GM18909 (cell line): ENCODE results near the gene USP5.

Experiments used
- ATAC-seq: cut with Tn5 transposase; IDR thresholded peaks from one replicate; pipeline ENCODE4 v1.9.1; 2021; ENCODE audit warnings: mild to moderate bottlenecking; ENCODE audit not compliant: unreplicated experiment, poor library complexity

The USP5 gene, protein sequence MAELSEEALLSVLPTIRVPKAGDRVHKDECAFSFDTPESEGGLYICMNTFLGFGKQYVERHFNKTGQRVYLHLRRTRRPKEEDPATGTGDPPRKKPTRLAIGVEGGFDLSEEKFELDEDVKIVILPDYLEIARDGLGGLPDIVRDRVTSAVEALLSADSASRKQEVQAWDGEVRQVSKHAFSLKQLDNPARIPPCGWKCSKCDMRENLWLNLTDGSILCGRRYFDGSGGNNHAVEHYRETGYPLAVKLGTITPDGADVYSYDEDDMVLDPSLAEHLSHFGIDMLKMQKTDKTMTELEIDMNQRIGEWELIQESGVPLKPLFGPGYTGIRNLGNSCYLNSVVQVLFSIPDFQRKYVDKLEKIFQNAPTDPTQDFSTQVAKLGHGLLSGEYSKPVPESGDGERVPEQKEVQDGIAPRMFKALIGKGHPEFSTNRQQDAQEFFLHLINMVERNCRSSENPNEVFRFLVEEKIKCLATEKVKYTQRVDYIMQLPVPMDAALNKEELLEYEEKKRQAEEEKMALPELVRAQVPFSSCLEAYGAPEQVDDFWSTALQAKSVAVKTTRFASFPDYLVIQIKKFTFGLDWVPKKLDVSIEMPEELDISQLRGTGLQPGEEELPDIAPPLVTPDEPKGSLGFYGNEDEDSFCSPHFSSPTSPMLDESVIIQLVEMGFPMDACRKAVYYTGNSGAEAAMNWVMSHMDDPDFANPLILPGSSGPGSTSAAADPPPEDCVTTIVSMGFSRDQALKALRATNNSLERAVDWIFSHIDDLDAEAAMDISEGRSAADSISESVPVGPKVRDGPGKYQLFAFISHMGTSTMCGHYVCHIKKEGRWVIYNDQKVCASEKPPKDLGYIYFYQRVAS

GRCh38 chr12:6851921-6852650 lies at the start of gene USP5:
USP5 (plus strand) TSS chr12:6852150; CDS start chr12:6852180, 30 bp downstream.
- peak; percentile 79 for ATAC-seq

DNA sequence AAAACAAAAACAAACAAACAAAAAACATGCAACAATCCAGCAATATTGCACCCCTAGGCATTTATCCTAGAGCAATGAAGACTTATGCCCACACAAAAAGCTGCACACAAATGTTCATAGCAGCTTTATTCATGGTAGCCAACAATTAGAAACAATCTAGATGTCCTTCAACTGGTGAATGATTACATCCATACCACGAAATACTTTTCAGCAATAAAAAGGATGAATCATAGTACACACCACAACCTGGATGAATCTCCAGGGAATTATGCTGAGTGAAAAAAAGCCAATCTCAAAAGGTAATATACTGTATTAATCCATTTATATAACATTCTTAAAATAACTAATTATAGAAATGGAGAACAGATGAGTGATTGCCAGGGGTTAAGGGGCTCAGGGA lies 44.8 kb upstream of the USP5 start:
- no peak for ATAC-seq

GRCh38 chr12:6809056-6809455 lies 42.9 kb upstream of the USP5 start:
- ATAC-seq, result no peak

DNA sequence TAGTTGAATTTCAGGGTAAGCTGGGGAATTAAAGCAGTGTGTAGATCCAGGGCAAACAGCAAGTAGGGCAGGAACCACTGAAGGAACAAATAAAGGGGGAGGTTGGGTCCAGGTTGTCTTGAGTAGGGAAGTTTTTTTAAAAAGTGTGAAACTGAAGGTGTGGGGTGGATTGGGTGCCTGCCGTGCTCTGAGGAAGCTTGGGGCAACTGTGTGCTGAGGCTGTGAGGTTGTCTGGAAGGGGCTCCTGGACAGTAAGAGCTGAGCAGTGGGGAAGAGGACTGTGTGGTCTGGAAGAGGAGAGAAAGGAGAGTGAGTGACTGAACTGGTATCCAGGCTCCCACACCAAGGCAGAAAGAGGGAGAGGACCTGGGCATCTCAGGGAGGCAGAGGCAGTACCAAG lies 41.2 kb upstream of the USP5 start:
- no peak for ATAC-seq

GRCh38 chr12:6813363-6813762 lies 38.6 kb upstream of the USP5 start:
- ATAC-seq, result no peak

DNA sequence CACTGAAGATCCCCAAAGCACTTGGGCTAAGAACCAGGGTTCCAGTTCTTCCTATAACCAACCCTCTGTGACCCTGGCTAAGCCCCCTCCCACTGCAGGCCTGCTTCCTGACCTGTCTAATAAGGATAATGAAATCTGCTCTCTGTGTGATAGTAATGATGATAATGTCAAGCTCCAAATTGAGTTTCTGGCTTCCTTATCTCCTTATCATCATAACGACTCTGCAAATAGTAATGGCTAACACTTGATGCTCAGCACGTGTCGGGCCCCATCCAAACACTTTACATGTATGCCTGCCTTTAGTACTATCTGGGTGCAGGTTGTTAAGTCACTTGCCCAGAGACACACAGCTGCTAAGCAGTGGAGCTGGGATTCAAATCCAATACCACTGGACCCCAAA lies 35.4 kb upstream of the USP5 start:
- ATAC-seq, result no peak

GRCh38 chr12:6817098-6817497 lies 34.9 kb upstream of the USP5 start:
- no peak for ATAC-seq

- no peak for ATAC-seq
These were observed 34.2 kb upstream of the USP5 start for GRCh38 chr12:6817662-6818157.

DNA sequence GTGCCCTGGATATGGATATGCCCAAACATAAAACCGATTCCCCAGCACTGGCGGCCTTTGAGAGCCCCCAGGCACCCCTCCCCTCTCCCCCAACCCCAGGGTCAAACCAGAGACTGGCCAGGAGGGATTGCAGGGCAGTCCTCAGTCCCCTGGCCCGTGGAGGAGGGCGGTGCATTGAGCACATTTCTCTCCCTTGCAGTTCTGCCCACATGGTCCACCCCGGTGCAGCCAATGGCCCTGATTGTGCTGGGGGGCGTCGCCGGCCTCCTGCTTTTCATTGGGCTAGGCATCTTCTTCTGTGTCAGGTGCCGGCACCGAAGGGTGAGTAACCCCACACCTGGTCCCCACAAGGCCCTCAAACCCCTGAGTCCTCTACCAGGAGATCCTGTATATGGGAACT lies 33.7 kb upstream of the USP5 start:
- ATAC-seq, result no peak

DNA sequence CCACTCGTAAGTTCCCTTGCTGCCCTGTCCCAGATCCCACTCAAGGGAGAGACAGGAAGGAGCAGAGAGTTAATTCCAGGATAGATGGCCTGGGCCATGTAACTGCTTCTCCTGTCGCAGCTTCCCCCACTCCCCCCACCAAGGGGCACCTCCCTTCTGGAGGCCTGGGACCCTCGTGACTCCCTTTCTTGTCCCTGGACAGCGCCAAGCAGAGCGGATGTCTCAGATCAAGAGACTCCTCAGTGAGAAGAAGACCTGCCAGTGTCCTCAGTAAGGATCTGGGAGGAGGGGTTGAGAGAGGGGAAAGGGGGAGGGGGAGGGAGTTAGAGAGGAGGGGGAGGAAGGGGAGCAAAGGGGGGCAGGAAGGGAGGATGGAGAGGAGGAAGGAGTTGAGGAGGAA lies 33.3 kb upstream of the USP5 start:
- no peak for ATAC-seq

DNA sequence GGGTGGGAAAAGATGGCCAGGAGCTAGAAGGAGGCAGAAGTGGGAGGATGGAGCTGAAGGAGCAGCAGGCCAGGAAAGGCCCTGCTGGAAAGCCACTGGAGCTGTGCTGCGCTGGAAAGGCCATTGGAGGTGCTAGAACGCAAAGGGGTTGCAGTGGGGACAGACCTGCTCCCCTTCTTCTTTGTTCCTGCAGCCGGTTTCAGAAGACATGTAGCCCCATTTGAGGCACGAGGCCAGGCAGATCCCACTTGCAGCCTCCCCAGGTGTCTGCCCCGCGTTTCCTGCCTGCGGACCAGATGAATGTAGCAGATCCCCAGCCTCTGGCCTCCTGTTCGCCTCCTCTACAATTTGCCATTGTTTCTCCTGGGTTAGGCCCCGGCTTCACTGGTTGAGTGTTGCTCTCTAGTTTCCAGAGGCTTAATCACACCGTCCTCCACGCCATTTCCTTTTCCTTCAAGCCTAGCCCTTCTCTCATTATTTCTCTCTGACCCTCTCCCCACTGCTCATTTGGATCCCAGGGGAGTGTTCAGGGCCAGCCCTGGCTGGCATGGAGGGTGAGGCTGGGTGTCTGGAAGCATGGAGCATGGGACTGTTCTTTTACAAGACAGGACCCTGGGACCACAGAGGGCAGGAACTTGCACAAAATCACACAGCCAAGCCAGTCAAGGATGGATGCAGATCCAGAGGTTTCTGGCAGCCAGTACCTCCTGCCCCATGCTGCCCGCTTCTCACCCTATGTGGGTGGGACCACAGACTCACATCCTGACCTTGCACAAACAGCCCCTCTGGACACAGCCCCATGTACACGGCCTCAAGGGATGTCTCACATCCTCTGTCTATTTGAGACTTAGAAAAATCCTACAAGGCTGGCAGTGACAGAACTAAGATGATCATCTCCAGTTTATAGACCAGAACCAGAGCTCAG lies 32.6 kb upstream of the USP5 start:
- ATAC-seq, result no peak

DNA sequence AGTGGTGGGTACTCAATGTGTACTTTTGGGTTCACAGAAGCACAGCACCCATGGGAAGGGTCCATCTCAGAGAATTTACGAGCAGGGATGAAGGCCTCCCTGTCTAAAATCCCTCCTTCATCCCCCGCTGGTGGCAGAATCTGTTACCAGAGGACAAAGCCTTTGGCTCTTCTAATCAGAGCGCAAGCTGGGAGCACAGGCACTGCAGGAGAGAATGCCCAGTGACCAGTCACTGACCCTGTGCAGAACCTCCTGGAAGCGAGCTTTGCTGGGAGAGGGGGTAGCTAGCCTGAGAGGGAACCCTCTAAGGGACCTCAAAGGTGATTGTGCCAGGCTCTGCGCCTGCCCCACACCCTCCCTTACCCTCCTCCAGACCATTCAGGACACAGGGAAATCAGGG lies 31.8 kb upstream of the USP5 start:
- ATAC-seq, result no peak

DNA sequence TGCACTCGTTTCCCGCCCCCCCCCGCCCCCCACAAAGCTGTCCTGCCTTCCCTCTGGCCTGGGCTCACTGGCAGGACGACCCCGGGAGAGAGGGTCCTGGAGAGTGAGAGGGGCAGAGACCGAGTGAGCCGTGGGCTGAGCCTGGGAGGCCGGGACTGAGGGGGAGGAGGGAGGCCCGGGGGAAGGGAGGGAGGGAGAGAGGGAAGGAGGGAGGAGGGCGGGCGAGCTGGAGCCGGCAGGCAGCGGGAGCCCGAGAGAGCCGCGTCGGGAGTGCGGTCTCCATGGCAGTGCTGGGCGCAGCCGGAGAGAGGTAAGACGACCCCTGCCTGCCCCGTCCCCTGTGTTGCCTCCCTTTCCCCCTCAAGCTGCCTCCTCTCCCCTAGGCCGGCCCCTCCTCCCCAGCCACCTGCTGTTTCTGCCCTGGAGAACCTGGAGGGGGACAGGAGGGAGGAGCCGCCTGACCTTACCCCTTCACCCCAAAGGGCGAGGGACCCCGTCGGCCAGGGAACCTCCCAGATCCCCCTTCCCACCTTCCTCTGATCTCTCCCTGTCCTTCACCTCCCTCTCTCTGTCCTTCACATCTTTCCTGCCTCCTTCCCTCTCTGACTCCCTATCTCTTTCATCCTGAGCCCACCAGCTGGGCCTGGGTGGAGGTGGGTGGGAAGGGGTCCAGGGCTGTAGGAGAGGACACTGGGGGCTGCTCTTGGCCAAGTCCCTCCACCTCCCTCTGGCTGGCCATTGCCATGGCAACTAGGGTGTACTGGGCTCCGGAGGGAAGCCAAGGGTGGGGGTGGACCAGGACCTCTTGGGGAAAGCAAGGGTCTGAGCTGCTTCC lies 30.1 kb upstream of the USP5 start, which contains the start of gene GPR162:
Gene GPR162, plus strand, starts transcription at position 231 of the 835 bp plus-strand sequence. CDS start 2,078 bp downstream, outside the sequence.
- no peak for ATAC-seq

DNA sequence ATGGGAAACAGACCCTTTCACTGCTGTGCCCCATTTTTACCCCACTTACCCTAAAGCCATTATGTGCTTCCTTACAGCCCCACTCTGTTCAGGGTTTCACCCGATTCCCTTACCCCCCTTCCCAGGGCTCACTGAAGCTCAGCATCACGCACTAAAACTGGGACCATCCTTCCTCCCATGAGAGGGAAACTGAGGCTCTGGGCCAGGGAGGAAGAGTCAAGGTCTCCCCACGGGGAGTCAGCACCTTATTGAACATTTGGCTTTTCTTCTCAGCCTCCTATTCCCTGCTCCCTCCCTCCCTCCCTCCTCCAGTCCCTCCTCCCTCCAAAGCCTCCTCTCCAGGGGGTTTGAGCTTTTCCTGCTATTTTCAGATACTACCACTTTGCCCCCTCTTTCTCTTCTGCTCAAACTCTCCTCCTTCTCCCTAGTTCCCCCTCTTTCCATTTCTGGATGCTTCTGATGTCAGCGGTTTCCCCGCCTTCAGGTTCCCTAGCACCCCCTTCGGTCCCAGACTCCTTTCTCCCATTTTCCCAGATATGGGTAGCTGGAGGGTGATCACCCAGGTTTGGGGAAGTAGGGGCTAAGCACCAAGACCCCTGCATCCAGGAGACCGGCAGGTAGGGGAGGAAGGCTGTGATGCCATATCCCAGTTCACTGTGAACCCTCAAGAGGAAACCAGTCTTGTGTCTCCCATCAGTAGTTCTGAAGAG lies 29.4 kb upstream of the USP5 start:
- ATAC-seq, result no peak

DNA sequence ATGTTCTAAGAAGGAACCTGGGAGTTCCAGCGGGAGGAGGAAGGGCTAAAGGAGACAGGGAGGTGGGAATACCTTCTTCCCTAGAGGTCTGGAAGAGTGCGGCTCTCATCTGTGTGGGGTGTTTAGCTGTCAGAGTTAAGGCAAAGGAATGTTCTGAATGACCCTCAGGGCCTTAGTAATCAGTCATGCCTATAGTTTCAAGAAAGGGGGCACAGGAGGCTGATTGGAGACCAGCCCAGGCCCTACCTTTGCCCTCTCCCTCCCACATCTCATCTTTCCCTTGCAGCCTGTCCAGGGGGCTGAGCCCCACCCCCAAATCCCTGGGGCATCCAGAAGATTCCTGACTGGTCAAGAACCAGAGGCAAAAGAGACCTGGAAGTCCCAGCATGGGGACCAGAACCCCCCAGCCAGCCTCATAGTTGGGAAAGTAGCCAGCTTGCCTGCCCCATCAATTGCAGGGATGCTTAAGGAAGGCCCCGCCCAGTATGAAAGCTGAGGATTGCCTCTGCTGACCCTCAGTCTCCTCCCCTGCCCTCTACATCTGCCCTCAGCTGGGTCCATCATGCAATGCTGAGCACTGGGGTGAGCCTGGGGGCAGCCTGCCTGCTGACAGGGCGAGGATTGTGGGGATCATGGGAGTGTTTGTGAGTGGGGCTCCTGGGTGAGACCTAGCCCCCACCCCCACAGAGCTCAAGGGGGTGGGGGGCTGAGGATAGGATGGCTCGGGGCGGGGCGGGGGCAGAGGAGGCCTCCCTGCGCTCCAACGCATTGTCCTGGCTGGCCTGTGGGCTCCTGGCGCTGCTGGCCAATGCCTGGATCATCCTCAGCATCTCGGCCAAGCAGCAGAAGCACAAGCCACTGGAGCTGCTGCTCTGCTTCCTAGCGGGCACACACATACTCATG lies 28.5 kb upstream of the USP5 start:
- no peak for ATAC-seq

- no peak for ATAC-seq
These were observed 27.7 kb upstream of the USP5 start for GRCh38 chr12:6824085-6824775.
